ENCODE results near the gene SFXN2. TPM values are rescaled to one million over a fixed set of nuclear protein-coding genes. Genes with fewer than 3 reads are reported as not detected.
A peak's percentile ranks its signal among the peaks of the same experiment; 100 is the strongest.

SFXN2 gene
- polyA plus RNA-seq, 1 experiment = 6.5 TPM

- TF ChIP-seq, protein P1, sequence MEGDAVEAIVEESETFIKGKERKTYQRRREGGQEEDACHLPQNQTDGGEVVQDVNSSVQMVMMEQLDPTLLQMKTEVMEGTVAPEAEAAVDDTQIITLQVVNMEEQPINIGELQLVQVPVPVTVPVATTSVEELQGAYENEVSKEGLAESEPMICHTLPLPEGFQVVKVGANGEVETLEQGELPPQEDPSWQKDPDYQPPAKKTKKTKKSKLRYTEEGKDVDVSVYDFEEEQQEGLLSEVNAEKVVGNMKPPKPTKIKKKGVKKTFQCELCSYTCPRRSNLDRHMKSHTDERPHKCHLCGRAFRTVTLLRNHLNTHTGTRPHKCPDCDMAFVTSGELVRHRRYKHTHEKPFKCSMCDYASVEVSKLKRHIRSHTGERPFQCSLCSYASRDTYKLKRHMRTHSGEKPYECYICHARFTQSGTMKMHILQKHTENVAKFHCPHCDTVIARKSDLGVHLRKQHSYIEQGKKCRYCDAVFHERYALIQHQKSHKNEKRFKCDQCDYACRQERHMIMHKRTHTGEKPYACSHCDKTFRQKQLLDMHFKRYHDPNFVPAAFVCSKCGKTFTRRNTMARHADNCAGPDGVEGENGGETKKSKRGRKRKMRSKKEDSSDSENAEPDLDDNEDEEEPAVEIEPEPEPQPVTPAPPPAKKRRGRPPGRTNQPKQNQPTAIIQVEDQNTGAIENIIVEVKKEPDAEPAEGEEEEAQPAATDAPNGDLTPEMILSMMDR (IDR thresholded peaks at IDR 0.05; ENCODE audit: low read depth, low read length) = no peak
- Histone ChIP-seq H3K9me3 (ENCODE audit: control insufficient read depth, insufficient read depth, low read length) (no peaks in the 10 kb centered on the region), H3K27ac (ENCODE audit: low read depth, low read length) (peak overlapping the region; percentile 91), H3K4me3 (ENCODE audit: low read depth, low read length) (peak overlapping the region; percentile 32), H3K27me3 (ENCODE audit: control insufficient read depth, insufficient read depth, low read length) (no peaks in the 10 kb centered on the region)
- POLR2A ChIA-PET = interaction anchor here (0.7 to 6.5 kb wide), 7 partner anchors 9 to 47 kb away, joined by 3 to 71 read pairs (median 6); partner anchors contain the start of genes ARL3, SFXN2 and TRIM8
- DNase-seq (ENCODE audit: low read depth, low spot score) = no peak
- CTCF ChIA-PET = interaction anchor here (0.6 to 3.1 kb wide), 2 partner anchors 40 to 77 kb away, joined by 3 to 21 read pairs; partner anchors contain the start of genes ARL3 and SFXN2
These were observed 40.5 kb upstream of the SFXN2 start for GRCh38 chr10:102673819-102674511.

DNA sequence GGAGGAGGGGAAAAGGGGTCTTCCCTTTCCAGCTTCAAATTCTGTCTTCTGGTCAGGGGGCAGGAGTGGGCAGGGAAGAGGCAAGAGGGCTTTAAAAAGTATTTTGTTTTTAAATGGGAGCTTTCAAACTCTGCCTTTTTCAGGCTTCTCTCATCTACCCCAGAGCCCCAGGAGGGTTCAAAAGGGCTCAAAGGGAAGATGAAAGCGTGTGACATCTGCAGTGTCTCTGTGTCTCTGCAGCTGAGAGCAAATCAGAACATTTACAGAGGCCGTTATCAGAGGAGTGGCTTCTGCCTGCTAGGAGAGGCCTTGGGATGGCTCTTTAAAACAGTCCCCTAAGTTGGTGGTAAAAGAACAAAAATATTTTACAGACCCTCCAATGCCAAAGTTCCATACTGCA, 39.9 kb upstream of the SFXN2 start:
- peak overlapping the region; percentile 91 for H3K27ac ChIP-seq (ENCODE audit: low read depth, low read length)
- H3K4me3 ChIP-seq (ENCODE audit: low read depth, low read length) = no peak overlapping the region
- H3K9me3 ChIP-seq (ENCODE audit: control insufficient read depth, insufficient read depth, low read length) = no peaks in the 10 kb centered on the region
- TF ChIP-seq, protein P1 (IDR thresholded peaks at IDR 0.05; ENCODE audit: low read depth, low read length) = no peak
- H3K27me3 ChIP-seq (ENCODE audit: control insufficient read depth, insufficient read depth, low read length) = no peaks in the 10 kb centered on the region
- DNase-seq (ENCODE audit: low read depth, low spot score) = no peak
- ChIA-PET POLR2A (interaction anchor here (0.7 to 6.5 kb wide), 9 partner anchors 10 to 47 kb away, joined by 3 to 71 read pairs (median 6); partner anchors contain the start of genes ARL3, SFXN2 and TRIM8), CTCF (interaction anchor here (0.6 to 3.1 kb wide), 3 partner anchors 39 to 91 kb away, joined by 3 to 21 read pairs (median 3); partner anchors contain the start of genes ARL3 and SFXN2)

DNA sequence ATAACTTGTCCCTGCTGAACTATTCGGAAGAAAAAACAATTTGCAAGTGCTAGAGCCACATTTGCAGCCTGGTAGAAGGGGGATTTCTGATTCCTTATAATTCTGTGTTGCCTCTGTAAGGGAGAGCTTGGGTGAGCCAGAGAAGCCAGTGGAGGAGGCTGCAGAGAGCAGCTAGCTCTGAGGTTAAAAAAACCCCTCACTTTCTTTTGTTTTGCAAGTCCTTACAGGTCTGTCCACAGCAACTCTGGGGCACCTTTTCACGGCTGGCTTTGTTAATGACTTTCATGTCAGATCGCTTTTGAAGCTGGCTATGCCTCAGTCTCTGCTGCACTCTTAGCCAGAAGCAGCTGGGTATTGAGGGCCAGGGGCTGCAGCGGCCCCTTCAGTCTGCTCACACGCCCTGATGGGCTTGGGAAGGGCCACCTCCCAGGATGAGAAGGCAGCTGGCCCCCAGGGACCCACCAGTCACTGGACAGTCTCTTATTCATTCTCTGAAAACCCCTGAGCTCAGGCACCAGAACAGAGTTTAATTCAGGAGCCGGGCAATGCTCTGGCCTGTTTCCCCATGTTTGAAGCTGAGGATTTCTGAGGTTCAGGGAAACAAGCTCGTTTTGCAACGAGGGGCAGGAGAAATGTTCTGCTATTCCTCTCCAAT, 39.3 kb upstream of the SFXN2 start:
- peak overlapping the region; percentile 45 for H3K4me3 ChIP-seq (ENCODE audit: low read depth, low read length)
- ChIA-PET POLR2A (interaction anchor here (0.7 to 6.5 kb wide), 12 partner anchors 11 to 45 kb away, joined by 3 to 71 read pairs (median 4); partner anchors contain the start of genes ARL3, SFXN2 and TRIM8), CTCF (interaction anchor here (0.5 to 3.1 kb wide), 4 partner anchors 38 to 337 kb away, joined by 3 to 21 read pairs (median 3); partner anchors contain the start of genes ARL3 and SFXN2)
- no peak for DNase-seq (ENCODE audit: low read depth, low spot score)
- no peaks in the 10 kb centered on the region for H3K9me3 ChIP-seq (ENCODE audit: control insufficient read depth, insufficient read depth, low read length)
- H3K27ac ChIP-seq (ENCODE audit: low read depth, low read length) = peak overlapping the region; percentile 91
- no peaks in the 10 kb centered on the region for H3K27me3 ChIP-seq (ENCODE audit: control insufficient read depth, insufficient read depth, low read length)
- TF ChIP-seq, protein P1 (IDR thresholded peaks at IDR 0.05; ENCODE audit: low read depth, low read length) = no peak

DNA sequence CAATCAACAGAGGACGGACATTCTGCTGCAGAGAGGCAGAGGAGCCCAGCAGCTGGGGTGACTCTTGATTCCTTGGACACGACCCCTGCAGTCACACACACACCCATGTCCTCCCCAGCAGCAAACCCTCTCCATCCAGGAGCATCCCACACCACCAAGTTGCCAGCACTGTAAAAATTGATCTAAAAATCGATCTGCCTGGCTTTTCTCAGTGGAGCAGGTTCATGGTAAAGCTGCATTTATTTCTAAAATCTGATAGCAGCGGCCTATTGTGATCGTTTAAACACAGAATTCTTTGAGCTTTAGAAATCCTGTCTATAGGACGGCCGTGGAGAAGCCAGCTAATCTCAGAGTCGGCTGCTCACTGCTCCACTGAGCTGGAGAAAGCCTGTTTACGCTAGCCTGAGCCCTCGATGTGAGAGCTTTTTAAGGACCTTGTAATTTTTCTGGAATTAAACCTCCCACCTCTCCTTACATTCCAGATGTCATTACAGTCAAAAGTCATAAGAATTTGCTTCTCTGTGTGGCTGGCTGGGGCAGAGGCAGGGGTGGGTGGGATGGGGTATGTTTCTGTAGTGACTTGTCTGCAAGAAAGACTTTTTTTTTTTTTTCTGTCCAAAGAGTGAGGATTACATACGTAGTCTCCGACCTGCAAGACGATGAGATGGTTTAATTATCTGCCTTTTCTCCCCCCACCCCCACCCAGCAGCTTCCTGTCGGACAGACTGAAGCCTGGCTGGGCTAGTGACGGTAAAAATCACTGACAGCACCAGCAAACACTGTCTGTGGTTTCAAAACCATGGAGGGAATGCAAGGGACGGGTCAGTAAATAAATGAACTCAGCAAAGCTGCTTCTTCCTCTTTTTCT, 38.5 kb upstream of the SFXN2 start:
- peak overlapping the region; percentile 91 for H3K27ac ChIP-seq (ENCODE audit: low read depth, low read length)
- peak overlapping the region; percentile 45 for H3K4me3 ChIP-seq (ENCODE audit: low read depth, low read length)
- TF ChIP-seq, protein P1 (IDR thresholded peaks at IDR 0.05; ENCODE audit: low read depth, low read length) = no peak
- ChIA-PET POLR2A (interaction anchor here (0.6 to 6.5 kb wide), 18 partner anchors 12 to 655 kb away, joined by 3 to 71 read pairs (median 4); partner anchors contain the start of genes ARL3, SFXN2, TRIM8 and WBP1L), CTCF (interaction anchor here (0.5 to 3.1 kb wide), 9 partner anchors 8 to 336 kb away, joined by 3 to 21 read pairs (median 3); partner anchors contain the start of genes ARL3, SFXN2 and TRIM8)
- no peaks in the 10 kb centered on the region for H3K9me3 ChIP-seq (ENCODE audit: control insufficient read depth, insufficient read depth, low read length)
- H3K27me3 ChIP-seq (ENCODE audit: control insufficient read depth, insufficient read depth, low read length) = no peaks in the 10 kb centered on the region
- peak; percentile 92 for DNase-seq (ENCODE audit: low read depth, low spot score)
